ENCODE results near the gene KAT5.

GRCh38 chr11:65700399-65700798, 11.7 kb upstream of the KAT5 start:
- no peak for TF ChIP-seq CTCF (IDR thresholded peaks at IDR 0.05; ENCODE audit: insufficient read depth, low read depth, low read length)
- TF ChIP-seq EZH2 (IDR thresholded peaks at IDR 0.05; ENCODE audit: insufficient read depth, low read length): no peak

Data from astrocyte (in vitro differentiated cells and primary cell).